Natural killer cell (primary cell): ENCODE results near the gene OR52R1. TPM values are rescaled to one million over a fixed set of nuclear protein-coding genes. Genes with fewer than 3 reads are reported as not detected.
"Not testable (repeated sequence)": the region's sequence is repeated elsewhere in the genome, so short reads cannot be mapped to it uniquely, and the experiment has no call there.

Experiments used
- ATAC-seq, 3 donors: fragments of 150-1000 bp in 2 of 3; fragments of 200-7000 bp in 1 of 3; cut with Tn5 transposase; 1 replicate in 1 of 3; 2 replicates in 2 of 3; pipeline ENCODE4 v1.10.0; 2021; ENCODE audit warnings: mild to moderate bottlenecking in 2 of 3, moderate library complexity in 2 of 3
- DNase-seq, 2 donors: peaks; one replicate each; pipeline versions ENCODE4 v3.0.0 to v3.0.0-alpha.2; 2013 to 2021; ENCODE audit warnings: mixed read lengths in 1 of 2
- H3K27ac ChIP-seq: one replicate; pipeline ENCODE4 v1.5.1; 2013; ENCODE audit warnings: mild to moderate bottlenecking, low read length
- H3K27me3 ChIP-seq: one replicate; pipeline ENCODE4 v1.6.1; 2013; ENCODE audit warnings: low read length; ENCODE audit not compliant: control insufficient read depth, insufficient read depth
- H3K36me3 ChIP-seq: one replicate; pipeline ENCODE4 v1.6.1; 2013; ENCODE audit warnings: low read length; ENCODE audit not compliant: control insufficient read depth, insufficient read depth
- H3K4me1 ChIP-seq: one replicate; pipeline ENCODE4 v1.6.1; 2013; ENCODE audit warnings: low read length; ENCODE audit not compliant: control insufficient read depth, insufficient read depth
- H3K4me3 ChIP-seq: one replicate; pipeline ENCODE4 v1.5.1; 2013; ENCODE audit warnings: low read length
- H3K9me3 ChIP-seq: one replicate; pipeline ENCODE4 v1.6.1; 2013; ENCODE audit warnings: low read length; ENCODE audit not compliant: control insufficient read depth, insufficient read depth
- H3K27ac Mint-ChIP-seq, 2 donors: one replicate each; pipeline ENCODE4 v1.8.0; 2022; ENCODE audit warnings: mild to moderate bottlenecking in 2 of 2, mixed read lengths in 2 of 2, moderate library complexity in 1 of 2
- H3K27me3 Mint-ChIP-seq, 2 donors: one replicate each; pipeline ENCODE4 v1.8.0; 2022; ENCODE audit warnings: low read depth in 2 of 2, mixed read lengths in 2 of 2
- H3K36me3 Mint-ChIP-seq: one replicate; pipeline ENCODE4 v1.8.0; 2022; ENCODE audit warnings: mixed read lengths
- H3K4me1 Mint-ChIP-seq, 2 donors: one replicate each; pipeline ENCODE4 v1.8.0; 2022; ENCODE audit warnings: mixed read lengths in 2 of 2
- H3K4me3 Mint-ChIP-seq: one replicate; pipeline ENCODE4 v1.8.0; 2022; ENCODE audit warnings: mild to moderate bottlenecking, moderate library complexity, mixed read lengths
- H3K9me3 Mint-ChIP-seq, 2 donors: one replicate each; pipeline ENCODE4 v1.8.0; 2022; ENCODE audit warnings: mixed read lengths in 2 of 2
- CTCF ChIP-seq: fragments of 200-600 bp; IDR thresholded peaks from one replicate; pipeline ENCODE4 v1.8.0; 2022; ENCODE audit warnings: antibody characterized with exemption
- WGBS: methylation state at CpG from one replicate; pipeline ENCODE4 v1.1.7; 2013; ENCODE audit warnings: missing lambda C conversion rate; ENCODE audit not compliant: insufficient coverage; 5-methylcytosine and 5-hydroxymethylcytosine counted together
- intact Hi-C: fragments of 100-400 bp; cut with micrococcal nuclease; formaldehyde crosslinking; loops from one replicate; pipeline ENCODE4 v1.14.2; 2022
- total RNA-seq, 4 donors: library from RNA; stranded (reverse); fragments of 120-200 nt in 1 of 4; gene quantifications; one replicate each; pipeline versions ENCODE4 v1.2.3 to v1.2.4, GENCODE V29; 2013 to 2022

Gene OR52R1
- total RNA-seq, 3 donors from 2014 or later (not counting 1 experiment from before 2014, with no cell fraction given): not detected

- no peaks in the 10 kb centered on the region for H3K4me1 Mint-ChIP-seq
- no peaks in the 10 kb centered on the region for H3K36me3 Mint-ChIP-seq
- Histone ChIP-seq H3K4me1 (no peaks in the 10 kb centered on the region), H3K9me3 (no peaks in the 10 kb centered on the region), H3K27me3 (no peaks in the 10 kb centered on the region), H3K4me3 (no peak overlapping the region), H3K27ac (no peak overlapping the region), H3K36me3 (no peaks in the 10 kb centered on the region)
- no peak for TF ChIP-seq CTCF
- ATAC-seq (no peak), DNase-seq (no peak)
- no peak overlapping the region for H3K27ac Mint-ChIP-seq
- intact Hi-C loops: no loop called here
- H3K4me3 Mint-ChIP-seq: no peak overlapping the region
- peaks cover 0 to 2% of the 10 kb centered on the region in 2 donors for H3K9me3 Mint-ChIP-seq
- peaks cover 12 to 16% of the 10 kb centered on the region in 2 donors for H3K27me3 Mint-ChIP-seq
Measured at GRCh38 chr11:4825132-4825531, 21.0 kb upstream of the OR52R1 start.

GRCh38 chr11:4821021-4821420 lies 16.8 kb upstream of the OR52R1 start, which contains the start of gene OR51F2:
OR51F2 (plus strand) TSS chr11:4821321; CDS start chr11:4821422, 101 bp downstream.
- no peak for ATAC-seq
- no peak within 1 kb of the TSS for H3K27ac Mint-ChIP-seq
- H3K36me3 Mint-ChIP-seq: no peaks in the 10 kb centered on the region
- no peak for DNase-seq
- no peaks in the 10 kb centered on the region for H3K36me3 ChIP-seq
- peaks cover 15 to 16% of the 10 kb centered on the region in 2 donors for H3K27me3 Mint-ChIP-seq
- H3K27ac ChIP-seq: no peak within 1 kb of the TSS
- H3K4me3 Mint-ChIP-seq: no peak within 1 kb of the TSS
- H3K27me3 ChIP-seq: no peaks in the 10 kb centered on the region
- H3K4me3 ChIP-seq: no peak within 1 kb of the TSS
- H3K4me1 ChIP-seq: no peaks in the 10 kb centered on the region
- 83% methylated on average over 1 of the region's 1 CpG for WGBS
- H3K9me3 ChIP-seq: no peaks in the 10 kb centered on the region
- intact Hi-C loops: no loop called here
- no peak for TF ChIP-seq CTCF
- no peaks in the 10 kb centered on the region for H3K4me1 Mint-ChIP-seq
- peaks cover 0 to 4% of the 10 kb centered on the region in 2 donors for H3K9me3 Mint-ChIP-seq

DNA sequence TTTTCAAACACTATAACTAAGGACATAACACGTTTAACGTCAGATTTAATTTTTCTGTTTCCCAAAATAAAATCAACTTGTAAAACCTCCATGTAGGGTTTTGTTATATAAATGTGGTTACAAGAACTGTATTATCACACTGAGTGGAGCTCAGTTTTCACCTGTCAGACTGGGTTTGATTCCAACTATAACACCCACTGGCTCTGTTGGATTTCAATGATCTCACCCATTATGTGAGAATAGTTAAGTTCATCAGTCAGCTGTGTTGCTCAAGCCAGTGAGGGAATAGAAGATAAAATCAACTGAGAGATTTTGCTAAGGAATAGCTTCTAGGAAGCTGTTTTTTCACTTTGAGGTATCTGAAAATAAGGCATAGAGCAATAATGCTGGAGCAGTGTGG lies 5.1 kb upstream of the OR52R1 start:
- TF ChIP-seq CTCF: no peak
- ATAC-seq: no peak
- Mint-ChIP-seq H3K4me3 (no peak overlapping the region), H3K27ac (no peak overlapping the region), H3K9me3 (no peaks in the 10 kb centered on the region), H3K36me3 (no peaks in the 10 kb centered on the region), H3K4me1 (no peaks in the 10 kb centered on the region), H3K27me3 (peaks cover 0 to 3% of the 10 kb centered on the region in 2 donors)
- Histone ChIP-seq H3K4me1 (no peaks in the 10 kb centered on the region), H3K9me3 (no peaks in the 10 kb centered on the region), H3K27me3 (no peaks in the 10 kb centered on the region), H3K4me3 (no peak overlapping the region), H3K27ac (no peak overlapping the region), H3K36me3 (no peaks in the 10 kb centered on the region)
- no CpG with 5 or more reads among the region's 2 CpGs for WGBS
- DNase-seq: no peak
- intact Hi-C loops: no loop called here

GRCh38 chr11:4808476-4808875 lies 4.3 kb upstream of the OR52R1 start:
- no peaks in the 10 kb centered on the region for H3K27me3 ChIP-seq
- intact Hi-C loops: no loop called here
- H3K27me3 Mint-ChIP-seq: peaks cover 3 to 7% of the 10 kb centered on the region in 2 donors
- no peak overlapping the region for H3K27ac ChIP-seq
- H3K36me3 Mint-ChIP-seq: no peaks in the 10 kb centered on the region
- H3K9me3 ChIP-seq: no peaks in the 10 kb centered on the region
- H3K27ac Mint-ChIP-seq: no peak overlapping the region
- H3K4me1 Mint-ChIP-seq: no peaks in the 10 kb centered on the region
- no peak overlapping the region for H3K4me3 Mint-ChIP-seq
- TF ChIP-seq CTCF: no peak
- no peaks in the 10 kb centered on the region for H3K36me3 ChIP-seq
- DNase-seq (no peak), ATAC-seq (no peak)
- no peak overlapping the region for H3K4me3 ChIP-seq
- 91% methylated on average over 1 of the region's 1 CpG for WGBS
- H3K9me3 Mint-ChIP-seq: peaks cover 0 to under 1% of the 10 kb centered on the region in 2 donors
- H3K4me1 ChIP-seq: no peaks in the 10 kb centered on the region

DNA sequence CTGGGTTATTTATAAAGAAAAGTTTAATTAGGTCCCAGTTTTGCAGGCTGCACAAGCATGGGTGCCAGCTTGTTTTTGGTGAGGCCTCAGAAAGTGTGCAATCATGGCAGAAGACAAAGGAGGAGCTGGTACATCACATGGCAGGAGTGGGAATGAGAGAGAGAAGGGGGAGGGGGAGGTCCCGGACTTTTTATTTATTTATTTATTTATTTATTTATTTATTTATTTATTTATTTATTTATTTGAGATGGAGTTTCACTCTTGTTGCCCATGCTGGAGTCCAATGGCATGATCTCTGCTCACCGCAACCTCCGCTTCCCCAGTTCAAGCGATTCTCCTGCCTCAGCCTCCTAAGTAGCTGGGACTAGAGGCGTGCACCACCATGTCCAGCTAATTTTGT lies 2.9 kb downstream of the OR52R1 start:
- H3K9me3 Mint-ChIP-seq, H3K4me3 Mint-ChIP-seq, H3K27me3 Mint-ChIP-seq, H3K27me3 ChIP-seq, H3K9me3 ChIP-seq, intact Hi-C loops, H3K4me1 ChIP-seq, H3K36me3 ChIP-seq, H3K4me3 ChIP-seq, H3K36me3 Mint-ChIP-seq, H3K27ac Mint-ChIP-seq, ATAC-seq, H3K4me1 Mint-ChIP-seq, DNase-seq, H3K27ac ChIP-seq: not testable (repeated sequence)
- 96% methylated on average over 4 of the region's 5 CpGs for WGBS
